ENCODE data around the gene TLE5.

DNA sequence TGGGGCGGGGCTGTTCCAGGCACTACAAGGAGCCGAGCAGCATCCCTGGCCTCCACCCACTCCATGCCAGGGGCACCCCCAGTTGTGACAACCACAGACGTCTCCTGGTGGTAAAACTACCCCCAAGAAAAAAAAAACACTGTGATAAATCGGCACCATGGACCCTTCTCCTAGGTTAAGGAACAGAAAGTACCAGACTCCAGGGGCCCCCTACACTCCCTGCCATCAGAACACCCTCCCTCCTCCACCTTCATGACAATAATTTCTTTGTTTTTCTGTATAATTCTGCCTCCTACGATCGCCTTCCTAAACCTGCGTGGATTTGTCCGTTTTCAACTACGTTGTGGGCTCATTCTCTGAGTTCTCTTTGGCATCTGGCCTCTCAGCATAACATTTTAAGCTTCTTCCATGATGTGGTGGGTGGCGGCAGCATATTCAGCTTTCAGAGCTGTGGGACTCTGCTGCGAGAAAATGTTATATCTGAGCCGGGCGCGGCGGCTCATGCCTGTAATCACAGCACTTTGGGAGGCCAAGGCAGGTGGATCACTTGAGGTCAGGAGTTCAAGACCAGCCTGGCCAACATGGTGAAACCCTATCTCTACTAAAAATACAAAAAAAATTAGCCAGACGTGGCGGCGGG lies 41.9 kb downstream of the TLE5 start:
- TF ChIP-seq, protein P1, sequence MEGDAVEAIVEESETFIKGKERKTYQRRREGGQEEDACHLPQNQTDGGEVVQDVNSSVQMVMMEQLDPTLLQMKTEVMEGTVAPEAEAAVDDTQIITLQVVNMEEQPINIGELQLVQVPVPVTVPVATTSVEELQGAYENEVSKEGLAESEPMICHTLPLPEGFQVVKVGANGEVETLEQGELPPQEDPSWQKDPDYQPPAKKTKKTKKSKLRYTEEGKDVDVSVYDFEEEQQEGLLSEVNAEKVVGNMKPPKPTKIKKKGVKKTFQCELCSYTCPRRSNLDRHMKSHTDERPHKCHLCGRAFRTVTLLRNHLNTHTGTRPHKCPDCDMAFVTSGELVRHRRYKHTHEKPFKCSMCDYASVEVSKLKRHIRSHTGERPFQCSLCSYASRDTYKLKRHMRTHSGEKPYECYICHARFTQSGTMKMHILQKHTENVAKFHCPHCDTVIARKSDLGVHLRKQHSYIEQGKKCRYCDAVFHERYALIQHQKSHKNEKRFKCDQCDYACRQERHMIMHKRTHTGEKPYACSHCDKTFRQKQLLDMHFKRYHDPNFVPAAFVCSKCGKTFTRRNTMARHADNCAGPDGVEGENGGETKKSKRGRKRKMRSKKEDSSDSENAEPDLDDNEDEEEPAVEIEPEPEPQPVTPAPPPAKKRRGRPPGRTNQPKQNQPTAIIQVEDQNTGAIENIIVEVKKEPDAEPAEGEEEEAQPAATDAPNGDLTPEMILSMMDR (IDR thresholded peaks at IDR 0.05): no peak
- peak in 1 of 2 donors; percentile 38 for TF ChIP-seq POLR2A (IDR thresholded peaks at IDR 0.05)
- TF ChIP-seq EP300 (IDR thresholded peaks at IDR 0.05): peak; percentile 50 to 81

All from tibial nerve (tissue), 4 donors.